ENCODE data around the gene OR52E6. TPM values are rescaled to one million over a fixed set of nuclear protein-coding genes. Genes with fewer than 3 reads are reported as not detected.

The OR52E6 gene
- total and polyA plus RNA-seq, 12 donors: 0.11 TPM; not detected in 11

- H3K9me3 ChIP-seq (replicated peaks in 1 of 3): no peaks in the 10 kb centered on the region
- H3K36me3 ChIP-seq (replicated peaks in 1 of 2): no peaks in the 10 kb centered on the region
- no peaks in the 10 kb centered on the region for H3K4me1 ChIP-seq (replicated peaks in 1 of 2)
- H3K4me3 ChIP-seq: no peak within 1 kb of the TSS
- H3K27me3 ChIP-seq: no peaks in the 10 kb centered on the region
- intact Hi-C loops (cut with DNase I): no loop called here
- DNase-seq: no peak
- no peak within 1 kb of the TSS for H3K27ac ChIP-seq
- no peak for TF ChIP-seq CTCF (IDR thresholded peaks at IDR 0.05)
- TF ChIP-seq POLR2A (IDR thresholded peaks at IDR 0.05): no peak
- 82 to 90% (median 85%) methylated on average over 3 of the region's 3 CpGs for WGBS, 4 donors
Measured at GRCh38 chr11:5857590-5857989, 15.9 kb upstream of the OR52E6 start, which contains the start of gene OR52E8. TSS of gene OR52E8 (minus strand) at chr11:5857690. CDS start at chr11:5857690, 0 bp downstream.

- H3K27ac ChIP-seq: no peak overlapping the region
- TF ChIP-seq POLR2A (IDR thresholded peaks at IDR 0.05) (no peak), CTCF (IDR thresholded peaks at IDR 0.05) (no peak)
- intact Hi-C loops (cut with DNase I): no loop called here
- WGBS, 4 donors: 90 to 95% (median 93%) methylated on average over 1 of the region's 1 CpG
- DNase-seq: no peak
- no peaks in the 10 kb centered on the region for H3K27me3 ChIP-seq
- H3K9me3 ChIP-seq (replicated peaks in 1 of 3): no peaks in the 10 kb centered on the region
- H3K36me3 ChIP-seq (replicated peaks in 1 of 2): no peaks in the 10 kb centered on the region
- no peaks in the 10 kb centered on the region for H3K4me1 ChIP-seq (replicated peaks in 1 of 2)
- no peak overlapping the region for H3K4me3 ChIP-seq
Measured at GRCh38 chr11:5851002-5851401, 9.3 kb upstream of the OR52E6 start.

GRCh38 chr11:5847711-5848110 is 6.0 kb upstream of the OR52E6 start:
- DNase-seq: no peak
- no peaks in the 10 kb centered on the region for H3K9me3 ChIP-seq (replicated peaks in 1 of 3)
- H3K27me3 ChIP-seq: no peaks in the 10 kb centered on the region
- H3K4me1 ChIP-seq (replicated peaks in 1 of 2): no peaks in the 10 kb centered on the region
- no peaks in the 10 kb centered on the region for H3K36me3 ChIP-seq (replicated peaks in 1 of 2)
- intact Hi-C loops (cut with DNase I): no loop called here
- no peak overlapping the region for H3K27ac ChIP-seq
- no peak overlapping the region for H3K4me3 ChIP-seq
- TF ChIP-seq CTCF (IDR thresholded peaks at IDR 0.05) (no peak), POLR2A (IDR thresholded peaks at IDR 0.05) (no peak)

- H3K27me3 ChIP-seq: no peaks in the 10 kb centered on the region
- no peaks in the 10 kb centered on the region for H3K9me3 ChIP-seq (replicated peaks in 1 of 3)
- 46 to 66% (median 53%) methylated on average over 1 of the region's 1 CpG for WGBS, 4 donors
- no peaks in the 10 kb centered on the region for H3K4me1 ChIP-seq (replicated peaks in 1 of 2)
- no peak overlapping the region for H3K4me3 ChIP-seq
- intact Hi-C loops (cut with DNase I): no loop called here
- no peak for DNase-seq
- TF ChIP-seq POLR2A (IDR thresholded peaks at IDR 0.05) (no peak), CTCF (IDR thresholded peaks at IDR 0.05) (no peak)
- H3K27ac ChIP-seq: no peak overlapping the region
- no peaks in the 10 kb centered on the region for H3K36me3 ChIP-seq (replicated peaks in 1 of 2)
Measured at GRCh38 chr11:5846701-5847100, 5.0 kb upstream of the OR52E6 start.
